VCaP (cell line): ENCODE results near the gene TOR1AIP2.

Experiments
- H3K27ac ChIP-seq: fragments of 450-650 bp; 2 replicates; pipeline ENCODE4 v1.5.1; 2017
- CTCF ChIP-seq: fragments of 450-650 bp; conservative IDR thresholded peaks from 2 replicates; pipeline ENCODE4 v1.5.1; 2017; ENCODE audit warnings: mild to moderate bottlenecking, moderate library complexity

Gene TOR1AIP2

GRCh38 chr1:179831852-179832699 is 45.5 kb downstream of the TOR1AIP2 start:
- no peak overlapping the region for H3K27ac ChIP-seq
- TF ChIP-seq CTCF, result no peak

DNA sequence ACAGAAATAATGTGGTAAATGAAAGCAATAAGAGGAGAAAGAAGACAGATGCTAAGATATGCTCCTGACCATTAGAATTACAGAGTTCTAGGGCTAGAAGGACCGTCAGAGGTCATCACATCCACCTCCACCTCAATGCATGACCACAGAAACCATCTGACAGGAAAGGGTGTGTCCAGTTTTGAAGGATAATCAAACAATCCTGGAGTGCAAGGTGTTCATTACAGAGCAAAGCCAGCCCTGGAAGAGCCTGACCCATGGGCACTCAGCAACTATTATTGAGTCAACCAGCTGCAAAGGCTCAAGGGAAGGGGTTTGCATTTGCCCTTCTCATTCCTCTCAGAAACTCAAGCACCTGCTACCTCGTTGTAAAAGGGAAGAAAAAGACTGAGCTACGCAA is 46.4 kb downstream of the TOR1AIP2 start:
- TF ChIP-seq CTCF, result no peak
- no peak overlapping the region for H3K27ac ChIP-seq

DNA sequence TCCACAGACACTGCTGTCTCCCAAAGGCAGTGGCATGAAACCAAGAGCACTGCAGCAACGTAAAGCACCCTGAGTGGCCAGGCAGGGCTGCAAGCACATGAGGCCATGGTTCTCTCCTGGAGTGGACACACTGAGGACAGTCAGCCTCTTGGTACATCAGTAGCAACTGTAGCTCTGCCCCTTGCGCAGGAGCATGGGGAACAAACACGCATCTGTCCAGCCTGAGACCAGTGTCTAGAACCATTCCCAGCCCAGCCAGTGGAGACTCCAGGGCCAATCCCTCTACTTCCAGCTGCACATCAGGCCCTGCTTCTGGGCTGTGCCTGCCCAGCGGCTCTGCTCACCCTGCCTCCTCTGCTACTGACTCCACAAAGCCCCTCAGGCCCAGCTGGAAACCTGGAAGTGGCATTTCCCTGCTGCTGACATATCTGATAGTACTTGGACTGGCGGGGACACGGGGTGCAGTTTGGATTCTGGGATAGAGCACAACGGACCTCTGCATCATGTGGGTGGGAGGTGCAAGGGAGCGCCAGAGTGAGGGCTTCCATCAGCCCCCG is 49.0 kb downstream of the TOR1AIP2 start:
- no peak overlapping the region for H3K27ac ChIP-seq
- TF ChIP-seq CTCF, result no peak

DNA sequence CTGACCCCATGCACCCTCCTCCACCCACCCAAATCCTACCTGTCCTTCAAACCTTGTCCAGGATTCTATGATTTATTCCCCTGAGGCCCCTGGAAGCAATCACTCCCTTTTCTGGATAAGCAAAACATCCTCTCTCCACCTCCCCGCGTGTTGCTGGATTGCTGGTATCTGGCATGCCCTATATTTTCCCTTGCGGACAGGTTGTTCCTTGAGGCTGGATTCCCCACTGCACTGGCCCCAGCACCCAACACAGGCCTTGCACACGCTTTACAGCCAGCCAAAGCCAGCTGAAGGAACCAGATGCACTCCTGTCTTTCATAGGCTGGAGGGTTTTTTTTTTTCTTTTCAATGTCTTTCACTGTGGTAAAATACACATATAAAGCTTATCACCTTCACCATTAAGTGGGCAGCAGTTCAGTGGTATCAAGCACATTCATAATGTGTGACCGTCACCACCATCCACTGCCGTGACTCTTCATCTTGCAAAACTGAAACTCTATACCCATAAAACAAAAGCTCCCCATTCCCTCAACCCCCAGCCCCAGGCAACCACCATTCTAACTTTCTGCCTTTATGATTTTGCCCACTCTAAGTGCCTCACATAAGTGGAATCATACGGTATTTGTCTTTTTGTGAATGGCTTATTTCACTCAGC is 50.9 kb downstream of the TOR1AIP2 start:
- TF ChIP-seq CTCF, result no peak
- H3K27ac ChIP-seq, result no peak overlapping the region

- H3K27ac ChIP-seq, result no peak overlapping the region
- TF ChIP-seq CTCF, result no peak
These were observed 51.7 kb downstream of the TOR1AIP2 start for GRCh38 chr1:179825798-179826460.

- TF ChIP-seq CTCF, result no peak
- H3K27ac ChIP-seq, result no peak overlapping the region
These were observed 52.4 kb downstream of the TOR1AIP2 start for GRCh38 chr1:179825206-179825605.

- no peak overlapping the region for H3K27ac ChIP-seq
- no peak for TF ChIP-seq CTCF
These were observed 53.3 kb downstream of the TOR1AIP2 start for GRCh38 chr1:179824265-179824664.
